Measurements from ENCODE around the gene ADAM12.

The ADAM12 gene

GRCh38 chr10:126317751-126318150, 70.5 kb downstream of the ADAM12 start:
- Histone ChIP-seq H3K4me1 (ENCODE audit: control insufficient read depth, insufficient read depth, low read length) (no peaks in the 10 kb centered on the region), H3K27ac (ENCODE audit: low read depth, low read length) (no peak overlapping the region), H3K27me3 (ENCODE audit: control insufficient read depth, insufficient read depth, low read length) (no peaks in the 10 kb centered on the region), H3K36me3 (ENCODE audit: control insufficient read depth, insufficient read depth, low read length) (no peaks in the 10 kb centered on the region), H3K4me3 (ENCODE audit: low read length) (no peak overlapping the region), H3K9ac (ENCODE audit: low read length) (no peak overlapping the region)

GRCh38 chr10:126315494-126316177, 72.6 kb downstream of the ADAM12 start:
- Histone ChIP-seq H3K9ac (ENCODE audit: low read length) (no peak overlapping the region), H3K36me3 (ENCODE audit: control insufficient read depth, insufficient read depth, low read length) (no peaks in the 10 kb centered on the region), H3K4me1 (ENCODE audit: control insufficient read depth, insufficient read depth, low read length) (no peaks in the 10 kb centered on the region), H3K4me3 (ENCODE audit: low read length) (no peak overlapping the region), H3K27me3 (ENCODE audit: control insufficient read depth, insufficient read depth, low read length) (no peaks in the 10 kb centered on the region), H3K27ac (ENCODE audit: low read depth, low read length) (no peak overlapping the region)

DNA sequence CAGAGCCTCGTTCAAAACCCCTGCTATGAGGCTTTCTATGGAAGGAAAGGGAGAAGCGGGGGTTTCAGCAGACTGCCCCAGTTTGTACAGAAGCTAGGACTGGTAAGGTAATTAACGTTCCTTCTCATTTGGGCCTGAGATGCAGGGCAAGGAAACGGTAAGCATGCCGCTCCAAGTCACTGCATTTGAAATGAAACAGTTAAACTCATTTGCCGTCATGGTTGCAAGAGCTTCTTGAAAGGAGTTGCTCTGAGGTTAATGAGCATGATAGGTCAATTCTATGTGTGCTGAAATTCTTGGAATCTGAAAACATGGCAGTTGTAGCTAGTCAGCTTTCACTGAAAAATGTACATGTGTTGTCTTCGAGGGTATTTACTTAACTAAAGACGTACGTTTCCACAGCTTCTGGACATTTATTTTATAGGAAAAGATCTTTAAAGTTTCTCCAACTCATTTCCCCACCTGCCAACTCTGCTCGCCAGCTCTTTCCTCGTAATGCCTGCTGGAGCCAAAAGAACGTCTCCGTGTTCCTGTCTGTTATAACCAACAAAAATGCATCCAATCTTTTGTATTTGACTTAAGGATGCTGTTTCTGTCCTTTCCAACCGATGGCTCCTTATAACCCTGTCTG, 73.3 kb downstream of the ADAM12 start:
- Histone ChIP-seq H3K4me1 (ENCODE audit: control insufficient read depth, insufficient read depth, low read length) (no peaks in the 10 kb centered on the region), H3K36me3 (ENCODE audit: control insufficient read depth, insufficient read depth, low read length) (no peaks in the 10 kb centered on the region), H3K27ac (ENCODE audit: low read depth, low read length) (no peak overlapping the region), H3K4me3 (ENCODE audit: low read length) (no peak overlapping the region), H3K9ac (ENCODE audit: low read length) (no peak overlapping the region), H3K27me3 (ENCODE audit: control insufficient read depth, insufficient read depth, low read length) (no peaks in the 10 kb centered on the region)

- Histone ChIP-seq H3K4me3 (ENCODE audit: low read length) (no peak overlapping the region), H3K9ac (ENCODE audit: low read length) (no peak overlapping the region), H3K36me3 (ENCODE audit: control insufficient read depth, insufficient read depth, low read length) (no peaks in the 10 kb centered on the region), H3K27me3 (ENCODE audit: control insufficient read depth, insufficient read depth, low read length) (no peaks in the 10 kb centered on the region), H3K27ac (ENCODE audit: low read depth, low read length) (no peak overlapping the region), H3K4me1 (ENCODE audit: control insufficient read depth, insufficient read depth, low read length) (no peaks in the 10 kb centered on the region)
Observed at GRCh38 chr10:126312167-126312566, 76.1 kb downstream of the ADAM12 start.

GRCh38 chr10:126309228-126309883, 78.9 kb downstream of the ADAM12 start:
- no peaks in the 10 kb centered on the region for H3K4me1 ChIP-seq (ENCODE audit: control insufficient read depth, insufficient read depth, low read length)
- no peaks in the 10 kb centered on the region for H3K27me3 ChIP-seq (ENCODE audit: control insufficient read depth, insufficient read depth, low read length)
- H3K9ac ChIP-seq (ENCODE audit: low read length): no peak overlapping the region
- no peaks in the 10 kb centered on the region for H3K36me3 ChIP-seq (ENCODE audit: control insufficient read depth, insufficient read depth, low read length)
- H3K4me3 ChIP-seq (ENCODE audit: low read length): no peak overlapping the region
- H3K27ac ChIP-seq (ENCODE audit: low read depth, low read length): no peak overlapping the region

DNA sequence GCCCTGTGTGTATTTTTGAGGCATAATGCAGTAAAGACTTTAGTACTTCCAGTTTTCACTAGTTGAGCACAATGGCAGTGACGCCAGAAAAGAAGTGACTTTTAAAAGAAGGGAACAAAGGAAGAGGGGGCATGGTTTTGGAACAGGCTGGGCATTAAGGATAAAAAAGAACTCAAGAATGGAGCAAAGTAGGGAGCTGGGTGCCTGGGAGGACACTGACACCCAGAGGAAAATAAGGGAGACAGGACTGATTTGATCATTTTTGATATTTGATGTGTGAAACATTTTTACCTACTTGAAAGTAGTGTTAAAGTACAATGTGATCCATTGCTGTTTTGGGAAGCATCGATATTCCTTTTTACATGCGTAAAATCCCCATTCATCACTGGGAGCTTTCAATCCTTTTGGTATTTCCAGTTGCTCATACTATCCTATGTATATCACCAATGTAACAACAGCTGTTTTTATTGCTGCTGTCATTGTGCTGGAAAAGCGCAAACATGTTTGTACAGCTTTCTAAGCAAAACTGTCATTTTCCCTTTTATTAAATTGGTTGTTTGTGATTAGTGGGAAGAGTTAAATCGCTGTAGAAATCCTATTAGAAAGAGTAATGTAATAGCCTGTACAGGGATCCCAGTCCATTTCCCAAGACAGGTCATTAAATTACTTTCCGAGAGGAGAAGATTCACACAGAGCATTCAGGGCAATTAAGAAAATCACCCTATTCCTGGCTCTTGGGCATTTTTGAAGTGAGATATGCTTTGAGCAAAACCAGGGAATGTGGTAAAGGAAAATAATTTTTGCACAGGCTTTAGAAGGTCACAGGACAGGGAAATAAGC, 85.2 kb downstream of the ADAM12 start:
- H3K27ac ChIP-seq (ENCODE audit: low read depth, low read length): no peak overlapping the region
- no peak overlapping the region for H3K9ac ChIP-seq (ENCODE audit: low read length)
- no peak overlapping the region for H3K4me3 ChIP-seq (ENCODE audit: low read length)

GRCh38 chr10:126302476-126302756, 85.9 kb downstream of the ADAM12 start:
- no peaks in the 10 kb centered on the region for H3K36me3 ChIP-seq (ENCODE audit: control insufficient read depth, insufficient read depth, low read length)
- no peak overlapping the region for H3K9ac ChIP-seq (ENCODE audit: low read length)

More for the DNA sequence above, 85.2 kb downstream of the ADAM12 start:
- H3K36me3 ChIP-seq (ENCODE audit: control insufficient read depth, insufficient read depth, low read length): no peaks in the 10 kb centered on the region
- H3K4me1 ChIP-seq (ENCODE audit: control insufficient read depth, insufficient read depth, low read length): no peaks in the 10 kb centered on the region
- H3K27me3 ChIP-seq (ENCODE audit: control insufficient read depth, insufficient read depth, low read length): no peaks in the 10 kb centered on the region

DNA sequence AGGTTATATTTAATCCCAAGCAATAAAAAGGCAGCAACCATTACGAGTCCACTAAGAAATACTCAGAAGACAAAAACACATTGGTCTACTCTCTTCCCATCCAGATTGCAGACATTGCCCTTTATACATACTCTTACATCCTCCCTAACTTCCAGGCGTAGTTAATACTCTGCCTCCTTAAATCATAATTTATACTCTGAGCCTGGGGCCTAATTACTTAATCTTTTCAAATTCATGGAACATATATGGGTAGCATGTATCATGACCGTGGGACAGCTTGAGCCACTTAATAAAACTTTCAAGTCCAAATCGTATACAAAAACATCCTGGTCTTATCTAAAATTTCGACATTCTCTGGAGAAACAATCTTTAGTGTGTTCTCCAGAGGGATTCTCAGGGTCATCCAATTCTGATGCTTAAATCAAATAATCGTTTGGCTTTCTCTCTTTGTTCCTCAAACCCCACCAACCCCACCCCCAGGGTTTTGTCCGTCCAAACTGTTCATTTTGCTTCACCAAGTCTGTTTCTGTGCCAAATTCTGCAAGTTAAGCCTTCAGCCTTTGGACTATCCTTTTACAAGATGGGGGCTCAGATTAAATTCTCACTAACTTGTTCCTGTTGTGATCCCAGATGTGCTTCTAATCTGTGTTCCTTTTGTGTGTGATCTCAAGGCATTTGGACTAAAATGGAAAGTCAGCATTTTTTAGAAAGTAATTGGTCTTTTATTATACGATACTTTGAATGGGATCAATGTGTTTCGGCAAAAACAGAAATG, 86.4 kb downstream of the ADAM12 start:
- no peaks in the 10 kb centered on the region for H3K27me3 ChIP-seq (ENCODE audit: control insufficient read depth, insufficient read depth, low read length)
- H3K4me1 ChIP-seq (ENCODE audit: control insufficient read depth, insufficient read depth, low read length): no peaks in the 10 kb centered on the region
- H3K9ac ChIP-seq (ENCODE audit: low read length): no peak overlapping the region
- H3K27ac ChIP-seq (ENCODE audit: low read depth, low read length): no peak overlapping the region
- H3K4me3 ChIP-seq (ENCODE audit: low read length): no peak overlapping the region
- H3K36me3 ChIP-seq (ENCODE audit: control insufficient read depth, insufficient read depth, low read length): no peaks in the 10 kb centered on the region

More at GRCh38 chr10:126302476-126302756, 85.9 kb downstream of the ADAM12 start:
- Histone ChIP-seq H3K27me3 (ENCODE audit: control insufficient read depth, insufficient read depth, low read length) (no peaks in the 10 kb centered on the region), H3K4me3 (ENCODE audit: low read length) (no peak overlapping the region), H3K27ac (ENCODE audit: low read depth, low read length) (no peak overlapping the region), H3K4me1 (ENCODE audit: control insufficient read depth, insufficient read depth, low read length) (no peaks in the 10 kb centered on the region)

- H3K9ac ChIP-seq (ENCODE audit: low read length): no peak overlapping the region
Observed at GRCh38 chr10:126294451-126294850, 93.8 kb downstream of the ADAM12 start.

GRCh38 chr10:126290232-126290631, 98.0 kb downstream of the ADAM12 start:
- no peak overlapping the region for H3K4me3 ChIP-seq (ENCODE audit: low read length)
- H3K36me3 ChIP-seq (ENCODE audit: control insufficient read depth, insufficient read depth, low read length): no peaks in the 10 kb centered on the region
- H3K27ac ChIP-seq (ENCODE audit: low read depth, low read length): no peak overlapping the region
- H3K27me3 ChIP-seq (ENCODE audit: control insufficient read depth, insufficient read depth, low read length): no peaks in the 10 kb centered on the region
- no peak overlapping the region for H3K9ac ChIP-seq (ENCODE audit: low read length)
- no peaks in the 10 kb centered on the region for H3K4me1 ChIP-seq (ENCODE audit: control insufficient read depth, insufficient read depth, low read length)

More at GRCh38 chr10:126294451-126294850, 93.8 kb downstream of the ADAM12 start:
- Histone ChIP-seq H3K36me3 (ENCODE audit: control insufficient read depth, insufficient read depth, low read length) (no peaks in the 10 kb centered on the region), H3K27me3 (ENCODE audit: control insufficient read depth, insufficient read depth, low read length) (no peaks in the 10 kb centered on the region), H3K27ac (ENCODE audit: low read depth, low read length) (no peak overlapping the region), H3K4me1 (ENCODE audit: control insufficient read depth, insufficient read depth, low read length) (no peaks in the 10 kb centered on the region), H3K4me3 (ENCODE audit: low read length) (no peak overlapping the region)

DNA sequence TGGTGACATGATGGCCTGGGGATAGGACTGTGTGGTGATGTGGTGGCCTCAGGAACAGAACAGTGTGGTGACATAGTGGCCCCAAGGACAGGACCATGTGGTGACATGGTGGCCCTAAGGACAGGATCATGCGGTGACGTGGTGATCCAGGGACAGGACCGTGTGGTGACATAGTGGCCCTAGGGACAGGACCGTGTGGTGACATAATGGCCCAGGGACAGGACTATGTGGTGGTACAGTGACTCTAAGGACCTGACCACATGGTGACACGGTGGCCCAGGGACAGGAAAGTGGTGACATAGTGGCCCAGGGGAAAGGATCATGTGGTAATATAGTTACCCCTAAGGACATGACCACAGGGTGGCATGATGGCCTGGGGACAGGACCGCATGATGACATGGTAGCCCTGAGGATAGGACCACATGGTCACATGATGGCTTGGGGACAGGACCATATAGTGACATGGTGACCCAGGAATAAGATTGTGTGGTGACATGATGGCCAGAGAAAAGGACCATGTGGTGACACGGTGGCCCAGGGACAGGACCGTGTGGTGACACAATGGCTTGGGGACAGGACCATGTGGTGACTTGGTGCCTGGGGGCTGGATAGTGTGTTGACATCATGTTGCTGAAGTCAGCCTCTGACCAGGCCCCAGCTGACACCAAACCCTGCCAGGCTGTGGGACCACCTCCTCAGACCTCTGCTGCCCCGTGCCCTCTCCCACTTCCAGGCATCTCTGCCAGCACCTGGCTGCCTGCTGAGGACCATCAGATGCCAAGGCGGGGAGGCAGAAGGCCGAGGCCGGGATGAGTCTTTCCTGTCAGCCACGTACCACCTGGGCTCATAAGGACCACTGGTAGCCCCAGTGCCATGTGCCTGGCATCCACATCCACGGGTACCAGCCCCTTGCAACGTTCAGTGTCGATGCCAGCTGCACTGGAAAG, 99.5 kb downstream of the ADAM12 start:
- H3K4me3 ChIP-seq (ENCODE audit: low read length): no peak overlapping the region
- H3K4me1 ChIP-seq (ENCODE audit: control insufficient read depth, insufficient read depth, low read length): no peaks in the 10 kb centered on the region
- no peaks in the 10 kb centered on the region for H3K36me3 ChIP-seq (ENCODE audit: control insufficient read depth, insufficient read depth, low read length)
- no peak overlapping the region for H3K9ac ChIP-seq (ENCODE audit: low read length)
- H3K27me3 ChIP-seq (ENCODE audit: control insufficient read depth, insufficient read depth, low read length): no peaks in the 10 kb centered on the region
- H3K27ac ChIP-seq (ENCODE audit: low read depth, low read length): no peak overlapping the region

Measured in rectal smooth muscle tissue (tissue), 1 donor.